ENCODE data around the gene PJA1.

The PJA1 gene, protein sequence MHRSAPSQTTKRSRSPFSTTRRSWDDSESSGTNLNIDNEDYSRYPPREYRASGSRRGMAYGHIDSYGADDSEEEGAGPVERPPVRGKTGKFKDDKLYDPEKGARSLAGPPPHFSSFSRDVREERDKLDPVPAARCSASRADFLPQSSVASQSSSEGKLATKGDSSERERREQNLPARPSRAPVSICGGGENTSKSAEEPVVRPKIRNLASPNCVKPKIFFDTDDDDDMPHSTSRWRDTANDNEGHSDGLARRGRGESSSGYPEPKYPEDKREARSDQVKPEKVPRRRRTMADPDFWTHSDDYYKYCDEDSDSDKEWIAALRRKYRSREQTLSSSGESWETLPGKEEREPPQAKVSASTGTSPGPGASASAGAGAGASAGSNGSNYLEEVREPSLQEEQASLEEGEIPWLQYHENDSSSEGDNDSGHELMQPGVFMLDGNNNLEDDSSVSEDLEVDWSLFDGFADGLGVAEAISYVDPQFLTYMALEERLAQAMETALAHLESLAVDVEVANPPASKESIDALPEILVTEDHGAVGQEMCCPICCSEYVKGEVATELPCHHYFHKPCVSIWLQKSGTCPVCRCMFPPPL

DNA sequence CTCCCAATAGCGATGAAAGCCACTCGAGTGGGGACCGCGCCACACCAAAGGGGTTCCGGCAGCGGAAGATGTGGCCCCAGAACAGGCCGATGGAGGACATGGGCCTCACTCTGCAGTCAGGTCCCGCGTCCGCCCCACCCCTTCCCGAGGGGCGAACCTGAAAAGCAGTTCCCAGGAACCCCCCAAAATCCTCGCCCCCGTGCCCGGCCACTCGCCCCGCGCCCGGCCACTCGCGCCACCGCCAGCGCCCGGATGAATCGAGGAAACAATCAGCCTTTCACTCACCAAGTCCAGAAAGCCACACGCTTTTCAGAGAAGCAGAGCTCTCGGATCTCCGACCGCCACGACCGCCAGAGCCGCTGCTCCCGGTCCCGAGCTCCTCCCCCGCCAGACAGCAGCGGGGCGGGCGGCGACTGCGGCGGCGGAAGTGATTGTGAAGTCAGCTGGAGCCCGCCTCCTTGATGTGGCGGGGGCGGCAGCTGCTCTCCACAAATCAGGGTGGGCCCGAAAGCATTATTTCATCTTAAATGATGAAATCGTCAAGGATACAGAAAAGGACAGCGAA is at the start of gene PJA1:
PJA1 (minus strand) TSS at position 367 of the 565 bp plus-strand sequence. CDS start 2,380 bp downstream, outside the sequence.
- peak; percentile 75 for DNase-seq

DNA sequence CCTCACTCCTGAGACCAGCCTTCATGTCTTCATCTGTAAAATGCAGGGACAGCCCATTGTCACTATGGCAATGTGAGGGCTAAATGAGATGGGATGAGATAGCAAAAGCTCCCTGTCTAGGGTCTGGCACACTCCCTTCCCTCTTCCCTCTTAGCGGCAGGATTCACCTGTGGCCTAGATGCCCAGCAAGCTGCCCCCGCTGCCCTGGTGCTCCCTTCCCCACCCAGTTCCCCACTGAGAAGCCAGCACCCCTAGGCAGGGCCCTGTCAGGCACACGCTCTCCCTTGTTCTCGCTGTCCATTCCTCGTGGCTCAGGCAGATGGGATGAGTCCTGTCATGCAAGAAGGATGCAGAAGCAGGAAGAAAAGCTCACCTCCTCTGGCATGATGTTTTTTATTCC is 49.2 kb upstream of the PJA1 start:
- DNase-seq: no peak

DNA sequence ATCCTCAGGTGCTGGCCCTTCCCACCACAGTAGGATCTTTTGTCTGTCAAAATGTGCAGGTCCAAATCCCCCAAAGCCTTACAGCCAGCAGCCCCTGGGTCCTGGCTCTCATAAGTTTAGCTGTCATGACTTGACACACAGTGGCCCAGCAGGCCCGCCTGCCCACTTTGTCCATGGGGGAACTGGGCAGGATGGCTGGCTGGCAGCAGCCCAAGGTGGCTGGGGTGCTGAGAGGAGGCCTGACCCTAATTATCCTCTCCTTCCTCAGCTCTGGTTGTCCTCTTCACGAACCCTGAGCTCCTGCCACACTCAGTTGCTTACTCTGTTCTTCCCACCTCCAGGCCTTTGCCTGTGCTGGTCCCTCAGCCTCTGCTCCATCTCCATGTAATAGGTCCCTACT is 46.4 kb upstream of the PJA1 start:
- DNase-seq: no peak

DNA sequence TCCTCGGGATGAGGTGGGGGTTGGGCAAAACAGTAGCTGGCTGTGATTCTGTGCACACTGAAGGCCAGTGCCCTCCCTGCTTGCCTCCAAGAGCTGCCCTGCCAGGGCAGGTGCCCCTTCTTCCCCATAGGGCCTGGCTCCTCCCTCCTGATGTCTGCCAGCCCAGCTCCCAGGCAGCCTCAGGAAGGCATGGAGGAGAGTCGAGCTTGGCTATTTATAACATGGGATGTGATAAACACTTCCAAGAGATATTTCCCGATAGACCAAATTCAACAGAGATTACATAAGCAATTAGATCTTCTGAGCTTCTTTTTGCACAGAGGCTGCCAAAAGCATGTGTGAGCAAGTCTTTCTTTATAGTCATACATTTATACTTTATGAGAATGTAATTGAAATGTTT is 45.3 kb upstream of the PJA1 start:
- DNase-seq: no peak

DNA sequence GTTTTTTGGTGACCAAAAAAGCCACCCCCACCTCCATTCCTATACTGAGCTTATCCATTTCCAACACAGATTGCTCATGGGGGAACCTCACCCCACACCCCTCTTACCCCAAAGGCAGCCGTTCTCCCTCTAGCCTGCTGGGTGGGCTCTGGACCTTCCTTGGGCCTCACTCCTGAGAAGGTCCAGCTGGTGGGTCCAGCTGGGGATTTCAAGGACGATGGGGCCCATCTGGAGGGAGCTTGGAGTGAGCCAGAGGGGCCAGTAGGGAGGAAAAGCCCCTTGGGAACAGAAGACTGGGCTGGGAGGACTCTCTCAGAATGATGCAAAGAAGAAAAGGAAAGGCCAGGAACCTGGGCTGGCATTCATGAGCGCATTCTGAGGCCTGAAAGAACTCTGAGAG is 42.0 kb upstream of the PJA1 start:
- no peak for DNase-seq

DNA sequence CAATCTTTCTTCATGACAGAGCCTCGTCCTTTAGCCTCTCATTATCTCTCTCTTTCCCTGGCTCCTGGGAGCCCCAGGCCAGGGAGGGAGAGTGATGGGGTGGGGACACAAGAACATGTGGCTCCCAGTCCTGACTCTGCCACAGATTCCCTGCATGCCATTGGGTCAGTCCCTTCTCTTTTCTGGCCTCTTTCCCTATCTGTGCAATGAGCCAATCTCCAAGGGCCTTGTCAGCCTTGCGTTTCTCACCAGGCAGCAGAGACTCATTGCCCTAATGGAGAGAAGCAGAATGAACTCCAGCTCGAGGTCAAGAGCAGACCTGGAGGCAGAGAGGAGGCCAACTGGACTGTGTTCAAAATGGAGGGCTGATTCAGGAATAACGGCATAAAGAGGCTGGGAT is 38.4 kb upstream of the PJA1 start:
- DNase-seq: no peak

DNA sequence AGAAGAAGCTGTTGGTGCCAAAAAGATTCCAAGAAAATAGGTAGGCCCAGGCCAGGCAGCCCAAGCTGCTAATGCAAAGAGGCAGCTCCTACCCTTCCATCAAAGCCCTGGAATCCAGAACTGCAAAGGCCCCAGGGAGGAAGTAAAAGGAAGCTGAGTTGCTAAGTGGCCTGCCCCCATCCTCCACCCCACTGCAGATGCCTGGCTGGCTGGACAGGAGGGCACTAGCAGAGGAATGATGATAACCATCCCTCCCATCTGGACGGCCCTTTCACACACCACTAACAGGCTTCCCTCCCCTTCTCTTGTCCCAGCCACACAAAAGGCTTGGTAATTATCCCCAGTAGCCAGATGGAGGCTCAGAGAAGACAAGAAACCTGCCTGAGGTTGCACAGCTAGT is 32.4 kb upstream of the PJA1 start:
- no peak for DNase-seq

DNA sequence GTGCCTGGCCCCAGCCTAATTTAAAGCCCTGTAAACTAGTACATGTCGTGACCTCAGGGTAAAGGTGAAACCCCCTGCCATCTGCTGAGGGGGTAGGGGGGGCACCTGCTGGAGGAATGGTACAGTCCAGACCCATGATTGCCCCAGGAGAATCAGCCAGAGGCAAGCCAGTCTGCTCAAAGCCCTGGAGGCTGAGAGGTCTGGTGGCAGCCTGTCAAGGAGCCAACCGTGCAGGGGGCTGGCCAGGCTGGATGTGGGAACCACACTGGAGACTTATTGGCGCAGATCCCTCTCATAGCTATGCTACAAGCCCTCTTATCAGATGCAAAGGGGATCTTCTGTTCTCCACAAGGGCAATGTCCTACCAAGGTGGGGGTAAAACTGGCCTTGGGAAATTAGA is 31.4 kb upstream of the PJA1 start:
- DNase-seq: no peak

DNA sequence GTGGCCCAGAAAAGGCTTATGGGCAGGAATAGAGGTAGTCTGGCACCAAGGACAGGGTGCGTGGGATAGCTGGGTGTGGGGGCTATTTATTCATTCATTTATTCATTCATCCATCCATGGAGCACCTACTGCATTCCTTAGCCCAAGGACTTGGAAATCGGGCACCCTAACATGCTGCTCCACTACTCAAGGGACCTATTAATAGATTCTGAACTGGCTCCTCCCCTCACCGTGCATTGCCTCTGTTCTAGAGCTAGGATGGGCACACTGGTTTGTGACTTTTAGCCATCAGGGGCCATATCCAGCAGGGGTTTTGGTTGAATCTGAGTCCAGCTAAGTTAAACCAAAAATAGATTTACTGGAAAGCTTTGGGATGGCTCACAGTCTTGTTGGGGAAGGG is 30.6 kb upstream of the PJA1 start:
- DNase-seq: no peak

DNA sequence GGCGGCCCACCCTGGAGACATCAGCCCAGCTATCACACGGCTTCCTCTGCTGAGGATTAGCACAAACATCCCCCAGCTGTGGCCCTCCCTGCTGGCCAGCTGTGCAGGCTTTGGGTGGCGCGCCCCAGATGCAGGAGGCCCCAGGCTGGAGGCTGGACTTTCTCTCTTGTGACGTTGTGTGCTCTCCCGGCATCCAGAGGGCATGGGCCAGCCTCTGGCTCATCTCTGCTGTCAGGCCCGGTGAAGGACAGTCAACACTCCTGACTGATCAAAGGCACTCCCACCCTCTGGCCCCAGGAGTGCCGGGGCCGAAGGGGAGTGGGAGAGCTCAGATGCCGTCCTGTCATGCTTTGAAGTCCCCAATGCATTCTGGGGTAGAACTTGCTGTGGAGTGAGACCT is 29.9 kb upstream of the PJA1 start:
- no peak for DNase-seq

DNA sequence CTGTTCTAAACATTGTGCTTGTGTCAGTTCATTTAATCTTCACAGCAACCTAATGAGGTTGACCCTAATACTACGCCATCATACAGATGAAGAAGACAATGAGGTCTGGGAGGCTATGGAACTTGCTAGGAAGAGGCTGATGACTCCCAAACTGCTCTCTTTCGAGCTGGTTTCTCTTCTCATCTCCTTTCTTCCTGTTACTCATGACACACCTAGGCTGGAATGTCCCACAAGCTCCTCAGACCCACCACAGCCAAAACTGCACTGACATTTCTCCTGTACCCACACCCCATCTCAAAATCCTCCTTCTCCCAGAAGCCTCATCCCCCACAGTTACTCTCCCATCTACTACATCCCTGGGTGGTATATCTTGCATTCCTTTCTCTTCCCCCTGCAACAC is 27.4 kb upstream of the PJA1 start:
- no peak for DNase-seq

DNA sequence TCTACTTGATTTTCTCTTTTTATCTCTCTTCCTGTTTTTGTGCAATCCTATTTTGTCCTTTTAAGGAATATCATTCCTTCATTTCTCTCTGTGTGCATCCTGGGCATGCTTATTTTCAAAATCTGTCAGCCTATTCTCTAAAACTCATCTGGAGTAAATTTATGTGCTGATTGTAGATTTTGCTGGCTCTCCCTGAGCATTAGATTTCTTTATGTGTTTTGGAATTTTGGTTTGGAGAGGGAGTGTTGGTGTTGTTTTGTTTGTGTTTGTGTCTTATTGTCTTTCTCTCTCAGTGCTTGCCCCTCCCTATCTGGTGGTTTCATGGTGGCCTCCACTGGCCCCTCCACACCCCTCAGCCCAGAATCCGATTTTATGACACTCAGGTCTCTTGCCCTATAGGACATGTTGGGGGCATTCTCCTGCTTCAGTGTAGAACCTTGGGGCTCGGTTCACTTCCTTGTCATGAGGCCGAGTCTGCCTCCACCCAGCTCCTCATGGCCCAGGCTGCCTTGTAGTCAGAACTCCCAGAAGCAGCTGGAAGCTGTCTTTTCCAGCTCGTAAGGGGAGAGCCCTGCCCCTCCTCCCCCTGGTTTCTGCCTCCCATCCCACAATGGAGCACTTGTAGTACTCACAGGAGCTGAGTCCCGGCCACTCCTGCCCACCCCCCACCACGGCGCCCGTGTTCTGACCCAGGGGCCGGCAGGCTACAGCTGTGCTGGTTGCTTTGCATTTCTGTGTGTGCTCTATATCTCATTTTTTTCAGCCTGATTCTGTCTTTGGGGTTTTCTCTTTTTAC is 24.5 kb upstream of the PJA1 start:
- DNase-seq: no peak

DNA sequence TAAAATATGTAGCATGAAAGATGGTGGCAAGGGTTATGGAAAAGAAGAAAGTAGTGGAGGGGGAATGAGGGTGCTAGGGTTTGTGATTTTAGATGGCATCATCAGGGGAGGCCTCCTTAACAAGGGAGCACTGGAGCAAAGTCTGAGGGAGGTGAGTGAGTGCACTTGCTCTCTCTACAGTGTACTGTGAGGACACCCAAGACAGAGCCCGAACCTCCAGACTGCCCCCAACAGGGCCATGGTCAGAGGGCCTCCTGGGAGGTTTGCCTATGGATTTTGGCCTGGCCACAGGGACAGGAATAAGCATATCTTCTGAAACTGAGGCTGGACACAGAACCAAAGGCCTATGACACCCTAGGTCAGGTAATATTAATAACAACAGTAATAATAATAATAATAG is 21.4 kb upstream of the PJA1 start:
- DNase-seq: no peak

DNA sequence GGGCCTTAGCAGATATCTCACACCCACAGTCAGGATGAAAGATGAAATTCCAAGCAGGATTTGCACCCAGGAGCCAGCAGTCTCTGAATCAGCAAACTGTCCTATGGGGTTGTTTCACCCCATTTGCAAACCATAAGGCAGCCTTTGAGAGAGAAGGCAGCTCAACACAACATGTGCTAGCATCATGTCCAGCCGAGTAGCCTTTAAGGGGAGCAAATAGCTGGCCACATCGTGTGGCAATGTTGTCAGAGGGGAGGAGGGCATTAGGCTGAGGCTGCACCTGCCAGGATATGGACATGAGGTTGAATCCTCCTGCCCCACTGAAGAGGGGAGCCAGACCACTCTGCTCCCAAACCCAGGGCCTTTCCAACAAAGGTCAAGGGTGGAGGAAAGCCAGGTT is 20.6 kb upstream of the PJA1 start:
- DNase-seq: no peak

DNA sequence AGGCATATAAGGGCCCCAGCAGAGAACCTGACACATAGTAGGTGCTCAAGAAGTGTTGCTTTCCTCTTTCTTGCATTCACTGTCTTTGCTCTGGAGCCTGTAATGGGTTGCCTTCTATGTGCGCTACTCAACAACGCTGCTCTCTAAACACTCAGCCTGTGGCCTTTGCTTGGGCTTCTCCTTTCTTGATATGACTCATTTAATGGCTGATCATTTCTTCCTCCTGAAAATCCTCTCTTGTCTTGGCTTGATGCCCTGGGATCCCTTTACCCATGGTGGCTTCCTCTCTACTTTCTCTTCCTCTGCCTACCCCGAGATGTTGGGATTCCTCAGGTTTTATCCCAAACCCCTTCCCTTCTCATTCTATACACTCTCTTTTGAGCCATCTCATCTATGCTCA is 19.9 kb upstream of the PJA1 start:
- no peak for DNase-seq

DNA sequence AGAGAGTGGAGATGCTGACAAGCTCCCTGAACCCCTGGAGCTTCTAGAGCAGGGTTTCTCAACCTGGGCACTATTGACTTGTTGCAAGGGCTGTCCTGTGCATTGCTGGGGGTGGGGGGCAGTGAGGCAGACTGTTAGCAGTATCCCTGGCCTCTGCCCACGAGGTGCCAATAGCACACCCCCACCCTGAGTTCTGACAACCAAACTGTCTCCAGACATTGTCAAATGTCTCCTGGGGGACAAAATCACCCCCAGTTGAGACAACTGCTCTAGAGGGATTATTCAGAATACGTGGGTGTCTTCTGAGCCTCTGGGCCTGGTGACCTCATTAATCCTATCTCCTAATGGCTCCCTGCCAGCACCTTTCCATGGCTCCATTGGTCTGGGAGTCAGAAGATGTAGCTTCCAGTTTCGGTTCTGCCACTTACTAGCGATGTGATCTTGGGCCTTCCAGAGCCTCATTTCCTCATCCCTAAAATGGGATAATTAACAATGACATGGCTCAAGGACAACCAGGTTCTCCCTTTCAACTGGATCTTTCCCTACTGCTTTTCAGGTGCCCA is 17.6 kb upstream of the PJA1 start:
- no peak for DNase-seq

DNA sequence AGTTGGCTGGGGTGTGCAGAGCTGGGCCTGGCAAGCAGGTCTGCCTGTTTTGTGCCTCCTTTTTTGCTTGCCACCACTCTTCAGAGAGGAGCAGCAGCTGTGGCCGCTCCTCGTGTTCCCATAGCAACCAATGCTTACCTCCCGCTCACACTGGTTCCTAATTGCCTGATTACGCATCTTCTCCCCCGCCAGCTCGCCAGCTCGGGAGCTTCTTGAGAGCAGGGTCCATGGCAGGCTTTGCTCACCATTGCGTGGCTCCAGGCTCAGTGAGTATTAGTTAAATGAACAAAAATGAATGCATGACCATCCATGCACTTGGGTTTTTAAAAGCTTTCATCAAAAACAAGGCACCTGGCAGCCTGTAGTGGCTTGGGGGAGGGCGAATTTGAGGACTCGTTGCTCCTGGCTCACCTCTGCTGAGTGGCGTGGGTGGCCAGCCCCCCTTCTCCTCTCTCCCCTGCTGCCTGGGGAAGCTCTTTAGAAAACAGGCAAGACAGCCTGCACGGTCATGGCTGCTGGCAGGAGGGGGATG is 14.2 kb upstream of the PJA1 start:
- DNase-seq: no peak

DNA sequence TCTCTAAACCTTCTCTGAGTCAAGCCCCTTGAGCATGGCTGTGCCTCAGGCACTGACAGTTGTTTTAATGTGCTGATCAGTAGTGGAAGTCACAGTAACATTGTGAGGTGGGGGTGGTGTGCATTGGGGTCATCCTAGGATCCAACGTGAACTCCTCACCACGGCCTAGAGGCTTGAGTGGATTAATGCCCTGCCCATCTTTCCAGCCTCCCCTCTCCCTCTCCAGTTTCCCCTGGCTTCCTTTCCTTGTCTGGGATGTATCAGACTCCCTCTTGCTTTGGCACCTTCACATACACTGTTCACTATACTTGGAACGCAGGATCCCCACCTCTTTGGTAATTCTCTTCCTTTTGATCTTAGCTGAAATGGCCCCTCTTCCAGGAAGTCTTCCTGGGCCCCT is 13.3 kb upstream of the PJA1 start:
- no peak for DNase-seq

DNA sequence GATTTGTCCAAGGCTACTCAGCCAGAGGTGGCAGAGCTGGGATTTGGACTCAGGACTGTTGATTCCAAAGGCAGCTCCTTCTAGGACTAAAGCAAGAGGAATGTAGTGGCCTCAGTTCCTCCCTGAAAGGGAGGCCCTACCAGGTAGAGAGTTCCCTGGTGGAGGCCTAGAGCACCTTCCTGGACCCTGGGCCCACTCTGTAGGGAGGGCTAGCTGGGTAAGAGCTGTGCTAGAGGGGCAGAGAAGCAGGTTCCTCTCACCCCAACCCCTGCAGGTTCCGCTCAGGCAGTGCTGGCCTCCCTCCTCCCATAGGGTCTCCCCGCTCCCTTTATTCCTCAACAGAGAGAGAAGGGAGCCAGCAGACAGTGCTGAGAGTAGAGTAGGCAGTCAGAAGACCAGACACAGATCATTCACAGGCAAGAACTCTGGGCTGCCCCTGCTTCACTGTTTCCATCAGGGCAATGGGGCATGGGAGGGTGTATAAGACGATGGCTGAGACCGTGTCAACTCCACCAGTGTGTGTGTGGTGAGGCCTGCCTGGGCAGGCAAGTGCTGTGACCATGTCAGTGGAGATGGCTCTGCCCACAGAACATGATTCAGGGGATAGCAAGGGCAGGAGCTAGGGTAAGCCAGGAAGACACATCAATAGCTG is 12.4 kb upstream of the PJA1 start:
- DNase-seq: no peak

DNA sequence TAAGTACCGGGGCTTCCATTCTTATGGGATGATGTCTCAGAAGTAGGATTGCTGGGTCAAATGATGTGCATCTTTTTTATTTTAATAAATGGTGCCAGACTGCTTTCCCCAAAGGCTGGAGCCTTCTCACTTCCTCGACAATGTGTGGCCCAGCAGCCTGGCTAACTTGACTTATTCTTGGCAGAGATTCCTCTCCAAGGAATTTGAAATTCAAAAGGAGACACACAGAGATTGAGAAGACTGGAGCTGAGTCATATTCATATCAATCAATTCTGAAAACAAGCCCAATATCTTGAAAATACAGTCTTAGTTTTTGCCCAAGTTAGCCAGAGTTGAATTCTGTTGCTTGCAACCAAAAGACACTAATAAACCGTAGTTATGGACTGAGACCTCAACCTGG is 10.8 kb upstream of the PJA1 start:
- DNase-seq: no peak

DNA sequence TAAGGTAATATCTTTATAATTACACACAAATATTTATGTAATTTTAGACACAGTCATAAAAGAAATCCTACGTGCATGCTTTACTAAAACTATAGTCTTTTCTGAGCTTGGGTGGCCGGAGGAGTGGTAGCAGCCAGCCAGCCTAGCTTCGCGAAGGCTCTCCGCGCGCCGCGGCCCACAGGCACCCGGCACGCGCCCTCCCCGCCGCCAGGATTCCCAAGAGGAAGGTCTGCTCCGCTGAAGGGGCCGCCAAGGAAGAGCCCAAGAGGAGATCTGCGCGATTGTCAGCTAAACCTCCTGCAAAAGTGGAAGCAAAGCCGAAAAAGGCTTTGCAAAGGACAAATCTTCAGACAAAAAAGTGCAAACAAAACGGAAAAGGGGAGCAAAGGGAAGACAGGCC is 8.7 kb upstream of the PJA1 start:
- DNase-seq: no peak

DNA sequence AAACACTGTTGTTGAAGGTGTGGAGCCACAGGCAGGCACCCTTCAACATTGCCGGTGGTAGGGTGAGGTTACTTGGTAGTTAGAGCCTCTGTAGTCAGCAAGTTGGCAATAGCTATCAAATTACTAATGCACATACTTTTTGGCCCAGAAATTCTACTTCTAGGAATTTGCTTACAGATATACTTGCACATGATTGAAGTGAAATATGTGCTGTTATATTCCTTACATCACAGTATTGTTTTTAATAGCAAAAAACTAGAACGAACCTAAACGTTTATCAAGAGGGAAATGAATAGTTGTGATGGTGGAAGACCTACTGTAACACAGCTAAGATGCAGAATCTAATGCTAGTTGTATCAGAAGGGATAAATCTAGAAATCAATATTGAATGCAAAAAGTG is 7.7 kb upstream of the PJA1 start:
- no peak for DNase-seq

DNA sequence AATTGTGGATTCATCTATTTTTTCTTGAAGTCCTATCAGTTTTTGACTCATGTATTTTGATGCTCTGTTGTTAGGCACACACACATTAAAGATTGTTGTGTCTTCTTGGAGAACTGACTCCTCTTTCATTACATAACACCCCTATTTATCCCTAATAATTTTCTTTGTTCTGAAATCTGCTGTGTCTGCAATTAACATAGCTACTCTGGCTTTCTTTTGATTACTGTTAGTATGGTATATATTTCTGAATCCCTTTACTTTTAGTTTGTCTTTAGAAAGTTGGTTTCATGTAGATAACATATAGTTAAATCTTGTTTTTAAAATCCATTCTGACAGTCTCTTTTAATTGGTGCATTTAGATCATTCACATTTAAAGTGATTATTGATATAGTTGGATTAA is 5.1 kb upstream of the PJA1 start:
- DNase-seq: no peak

Measured in activated CD4-positive, alpha-beta T cell treated with anti-CD3 and anti-CD28 coated beads, Interleukin-10, Interleukin-2, amounts not matched to agents 100 ng/mL and 50 ng/mL, durations not matched to agents 16 hours and 8 hours (primary cell).